GM23248 (cell line): ENCODE measurements around the gene STAG1. TPM values are rescaled to one million over a fixed set of nuclear protein-coding genes. Genes with fewer than 3 reads are reported as not detected.

Experiments used
- DNase-seq: peaks from one replicate; pipeline ENCODE4 v3.0.0-alpha.2; 2015
- H2AFZ ChIP-seq: fragments of 200-600 bp; sonication (generic); 2 replicates; pipeline ENCODE4 v1.6.1; 2016; ENCODE audit warnings: antibody characterized with exemption
- H3F3A ChIP-seq: fragments of 200-600 bp; sonication (generic); 2 replicates; pipeline ENCODE4 v1.6.1; 2016; ENCODE audit warnings: mild to moderate bottlenecking, antibody characterized with exemption, mixed run types; ENCODE audit not compliant: insufficient read depth
- H3K27ac ChIP-seq: fragments of 200-600 bp; sonication (generic); 2 replicates; pipeline ENCODE4 v1.5.1; 2016; ENCODE audit warnings: mild to moderate bottlenecking
- H3K27me3 ChIP-seq: fragments of 200-600 bp; sonication (generic); replicated peaks from 2 replicates; pipeline ENCODE4 v1.6.1; 2016; ENCODE audit warnings: mild to moderate bottlenecking; ENCODE audit not compliant: insufficient read depth
- H3K36me3 ChIP-seq: fragments of 200-600 bp; sonication (generic); 2 replicates; pipeline ENCODE4 v1.6.1; 2016; ENCODE audit warnings: low read depth, mild to moderate bottlenecking
- H3K4me1 ChIP-seq: fragments of 200-600 bp; sonication (generic); 2 replicates; pipeline ENCODE4 v1.6.1; 2016; ENCODE audit warnings: mild to moderate bottlenecking; ENCODE audit not compliant: insufficient read depth
- H3K4me2 ChIP-seq: fragments of 200-600 bp; sonication (generic); one replicate; pipeline ENCODE4 v1.6.1; 2016; ENCODE audit warnings: mild to moderate bottlenecking; ENCODE audit not compliant: unreplicated experiment
- H3K4me3 ChIP-seq: fragments of 200-600 bp; sonication (generic); 2 replicates; pipeline ENCODE4 v1.5.1; 2016; ENCODE audit warnings: mild to moderate bottlenecking
- H3K79me2 ChIP-seq: fragments of 200-600 bp; sonication (generic); 2 replicates; pipeline ENCODE4 v1.6.1; 2016; ENCODE audit warnings: mild to moderate bottlenecking; ENCODE audit not compliant: insufficient read depth
- H3K9ac ChIP-seq: fragments of 200-600 bp; sonication (generic); 2 replicates; pipeline ENCODE4 v1.6.1; 2016; ENCODE audit warnings: mild to moderate bottlenecking
- H3K9me2 ChIP-seq: fragments of 200-600 bp; sonication (generic); 2 replicates; pipeline ENCODE4 v1.6.1; 2016; ENCODE audit warnings: mixed run types, mild to moderate bottlenecking, moderate library complexity; ENCODE audit not compliant: insufficient read depth
- H3K9me3 ChIP-seq: fragments of 200-600 bp; sonication (generic); one replicate; pipeline ENCODE4 v1.6.1; 2017; ENCODE audit warnings: low read depth
- H4K20me1 ChIP-seq: fragments of 200-600 bp; sonication (generic); 2 replicates; pipeline ENCODE4 v1.6.0; 2016; ENCODE audit not compliant: insufficient read depth
- EZH2 ChIP-seq: fragments of 200-600 bp; sonication (generic); IDR thresholded peaks from 2 replicates; pipeline ENCODE4 v1.6.1; 2018; ENCODE audit warnings: antibody characterized with exemption, mild to moderate bottlenecking; ENCODE audit not compliant: insufficient read depth, poor library complexity, severe bottlenecking
- EZH2phosphoT487 ChIP-seq: fragments of 200-600 bp; sonication (generic); IDR thresholded peaks from 2 replicates; pipeline ENCODE4 v1.6.1; 2018; ENCODE audit warnings: antibody characterized with exemption, moderate library complexity, mild to moderate bottlenecking, low read depth; ENCODE audit not compliant: insufficient read depth
- WGBS, 2 experiments: methylation state at CpG; one replicate each; pipeline ENCODE4 v1.1.6; 2015 to 2017; ENCODE audit warnings: low lambda C conversion rate in 2 of 2, low coverage in 1 of 2; ENCODE audit errors: missing lambda C conversion rate in 2 of 2; 5-methylcytosine and 5-hydroxymethylcytosine counted together
- in situ Hi-C: fragments of 300-500 bp; cut with MboI; formaldehyde crosslinking; loops from 2 replicates; pipeline ENCODE4 v1.15.0; 2020
- polyA plus RNA-seq: library from polyadenylated mRNA; unstranded; fragments of >200 nt; fragmentation: Nextera tagmentation; extraction: Ambion mirVana; gene quantifications from 2 replicates; pipeline ENCODE4 v1.2.1, GENCODE V29; 2016
- total RNA-seq: library from RNA; depleted of rRNA; stranded (reverse); fragments of >200 nt; shearing (Covaris generic); gene quantifications from 2 replicates; pipeline ENCODE4 v1.2.3, GENCODE V29; 2014

Gene STAG1
- total and polyA plus RNA-seq, 2 experiments from 2014 or later = 21.1 to 39.7 TPM

DNA sequence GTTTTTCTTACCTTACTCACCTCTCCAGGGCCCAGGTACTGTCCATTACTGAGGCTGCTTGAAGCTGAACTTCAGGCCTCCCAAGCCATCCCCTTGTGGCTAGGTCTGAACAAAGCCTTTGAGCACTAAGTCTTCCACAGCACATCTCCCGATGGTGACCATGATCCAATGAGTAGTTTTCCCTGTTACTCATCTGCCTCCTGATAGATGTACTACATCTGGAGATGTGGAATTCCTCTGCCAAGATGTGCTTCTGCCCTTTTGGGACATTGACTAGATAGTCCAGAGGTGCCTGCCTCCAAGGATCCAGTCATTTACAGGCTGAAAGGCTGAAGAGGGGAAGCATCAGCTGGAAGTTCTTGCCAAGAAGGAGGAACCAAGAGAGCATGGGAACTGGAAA is 37.8 kb upstream of the STAG1 start:
- Histone ChIP-seq H3K9me3 (no peaks in the 10 kb centered on the region), H3F3A (peaks cover 21% of the 10 kb centered on the region), H3K27ac (no peak overlapping the region), H3K4me2 (no peak overlapping the region), H2AFZ (no peak overlapping the region), H3K79me2 (no peaks in the 10 kb centered on the region), H3K9ac (no peak overlapping the region), H3K36me3 (no peaks in the 10 kb centered on the region), H4K20me1 (no peaks in the 10 kb centered on the region), H3K4me1 (peaks cover 14% of the 10 kb centered on the region), H3K9me2 (no peaks in the 10 kb centered on the region), H3K4me3 (no peak overlapping the region), H3K27me3 (no peaks in the 10 kb centered on the region)
- WGBS, 2 experiments = 94 to 95% methylated on average over 1 of the region's 1 CpG
- TF ChIP-seq EZH2phosphoT487 (no peak), EZH2 (no peak)
- in situ Hi-C loops = no loop called here
- peak; percentile 12 for DNase-seq

DNA sequence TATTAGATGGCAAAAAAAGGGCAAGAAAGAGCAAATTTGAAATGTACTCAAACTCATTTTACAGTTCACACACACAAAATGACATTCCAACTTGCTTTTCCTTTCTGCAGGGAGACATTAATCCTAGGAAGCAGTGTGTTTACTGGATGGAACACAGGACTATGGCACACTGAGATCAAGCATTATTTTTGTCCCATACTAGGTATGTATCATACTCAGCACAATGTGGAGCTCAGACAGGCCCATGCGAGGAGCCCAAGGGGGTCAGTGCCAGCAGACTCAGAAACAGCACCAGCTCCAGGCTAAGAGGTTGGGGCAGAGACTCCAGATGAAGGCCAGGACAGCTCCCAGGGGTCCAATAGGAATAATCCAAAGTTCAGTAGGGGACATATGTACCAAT is 36.0 kb upstream of the STAG1 start:
- Histone ChIP-seq H3K9me3 (no peaks in the 10 kb centered on the region), H3K4me3 (no peak overlapping the region), H3K27ac (no peak overlapping the region), H3F3A (peaks cover 21% of the 10 kb centered on the region), H3K9me2 (no peaks in the 10 kb centered on the region), H3K4me1 (peaks cover 19% of the 10 kb centered on the region), H4K20me1 (no peaks in the 10 kb centered on the region), H3K9ac (no peak overlapping the region), H2AFZ (no peak overlapping the region), H3K4me2 (no peak overlapping the region), H3K79me2 (no peaks in the 10 kb centered on the region), H3K36me3 (no peaks in the 10 kb centered on the region), H3K27me3 (no peaks in the 10 kb centered on the region)
- DNase-seq = no peak
- no peak for TF ChIP-seq EZH2
- TF ChIP-seq EZH2phosphoT487 = no peak
- WGBS, 2 experiments = 100% methylated on average over 1 of the region's 1 CpG
- in situ Hi-C loops = no loop called here

DNA sequence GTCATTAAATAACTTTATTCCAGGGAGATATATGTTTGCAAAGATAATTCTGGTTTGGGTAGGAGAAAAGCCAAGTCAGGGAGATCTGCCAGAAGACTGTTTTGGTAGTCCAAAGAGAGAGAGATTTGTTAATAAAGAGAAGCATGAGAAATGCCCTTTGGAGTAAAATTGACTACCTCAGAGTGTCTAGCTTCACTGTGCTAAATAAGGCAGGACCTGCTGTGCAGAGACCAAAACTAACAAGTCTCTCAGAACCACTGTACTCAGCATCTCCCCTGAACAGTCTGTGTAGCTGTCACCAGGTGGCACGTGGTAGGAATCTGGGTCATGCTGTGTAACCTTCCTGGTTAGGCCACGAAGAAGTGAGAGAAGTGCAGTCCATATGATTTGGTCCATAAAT is 35.2 kb upstream of the STAG1 start:
- no peaks in the 10 kb centered on the region for H3K9me2 ChIP-seq
- peak; percentile 52 for DNase-seq
- H3K4me2 ChIP-seq = peak overlapping the region; percentile 85
- H3K79me2 ChIP-seq = no peaks in the 10 kb centered on the region
- H2AFZ ChIP-seq = peak overlapping the region; percentile 90
- H3K4me3 ChIP-seq = peak overlapping the region; percentile 63
- 32 to 42% methylated on average over 2 of the region's 2 CpGs for WGBS, 2 experiments
- peak overlapping the region; percentile 72 for H3K27ac ChIP-seq
- H3K4me1 ChIP-seq = peaks cover 19% of the 10 kb centered on the region
- no peaks in the 10 kb centered on the region for H3K36me3 ChIP-seq
- no peaks in the 10 kb centered on the region for H3K27me3 ChIP-seq
- in situ Hi-C loops = no loop called here
- peaks cover 21% of the 10 kb centered on the region for H3F3A ChIP-seq
- peak overlapping the region; percentile 72 for H3K9ac ChIP-seq
- H4K20me1 ChIP-seq = no peaks in the 10 kb centered on the region
- no peaks in the 10 kb centered on the region for H3K9me3 ChIP-seq
- TF ChIP-seq EZH2 (no peak), EZH2phosphoT487 (no peak)

DNA sequence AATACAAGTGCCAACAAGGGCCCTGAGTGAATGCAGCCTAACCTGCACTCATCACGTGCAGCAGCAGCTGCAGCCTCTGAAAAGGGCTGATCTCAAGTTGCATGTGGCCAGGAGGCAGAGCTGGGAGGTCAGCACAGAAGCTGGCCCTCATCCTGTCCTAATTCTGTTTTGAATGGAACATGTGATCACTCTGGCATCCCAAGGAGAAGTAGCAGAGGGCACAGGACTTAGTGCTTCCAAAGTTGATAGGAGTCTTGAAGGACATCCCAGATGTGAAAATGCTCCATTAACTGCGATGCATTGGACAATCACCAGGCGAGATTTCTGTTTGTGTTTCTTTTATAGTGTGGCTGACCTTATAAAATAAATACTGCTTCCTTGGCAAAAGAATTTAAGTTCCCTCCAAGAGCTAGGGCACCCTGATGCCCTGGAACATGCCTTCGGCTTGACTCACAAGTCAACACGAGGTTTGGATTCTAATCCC is 31.6 kb upstream of the STAG1 start:
- H2AFZ ChIP-seq = no peak overlapping the region
- no peak overlapping the region for H3K4me3 ChIP-seq
- DNase-seq = peak; percentile 9
- no peak overlapping the region for H3K4me2 ChIP-seq
- no peaks in the 10 kb centered on the region for H3K27me3 ChIP-seq
- WGBS, 2 experiments = 52 to 54% methylated on average over 5 of the region's 5 CpGs
- H4K20me1 ChIP-seq = no peaks in the 10 kb centered on the region
- no peaks in the 10 kb centered on the region for H3K9me3 ChIP-seq
- H3K36me3 ChIP-seq = no peaks in the 10 kb centered on the region
- H3K27ac ChIP-seq = no peak overlapping the region
- no peaks in the 10 kb centered on the region for H3K9me2 ChIP-seq
- H3F3A ChIP-seq = peaks cover 21% of the 10 kb centered on the region
- peaks cover 19% of the 10 kb centered on the region for H3K4me1 ChIP-seq
- in situ Hi-C loops = no loop called here
- TF ChIP-seq EZH2 = no peak
- no peaks in the 10 kb centered on the region for H3K79me2 ChIP-seq
- H3K9ac ChIP-seq = no peak overlapping the region

DNA sequence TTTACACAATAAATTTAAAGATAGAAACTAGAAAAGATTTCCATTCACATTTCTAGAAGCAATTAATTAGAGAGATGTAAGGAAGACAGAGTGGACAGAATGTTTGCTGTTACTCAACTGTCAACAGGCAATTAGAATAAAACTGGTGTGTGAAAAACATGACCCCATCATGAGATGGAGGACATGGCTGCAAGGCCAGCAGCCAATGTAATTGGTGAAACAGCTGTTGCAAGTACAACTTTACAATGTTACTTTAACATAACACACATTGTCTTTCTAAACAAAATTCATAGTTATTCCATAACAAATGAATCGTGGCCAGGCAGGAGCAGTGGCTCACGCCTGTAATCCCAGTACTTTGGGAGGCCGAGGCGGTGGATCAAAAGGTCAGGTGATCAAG is 28.6 kb upstream of the STAG1 start:
- no peaks in the 10 kb centered on the region for H4K20me1 ChIP-seq
- H3K9me3 ChIP-seq = no peaks in the 10 kb centered on the region
- H3K9me2 ChIP-seq = no peaks in the 10 kb centered on the region
- H3K79me2 ChIP-seq = no peaks in the 10 kb centered on the region
- peaks cover 5% of the 10 kb centered on the region; the same call in 1 of the 2 replicates for H3K4me1 ChIP-seq
- no peak overlapping the region for H3K4me2 ChIP-seq
- no peak overlapping the region for H2AFZ ChIP-seq
- no peaks in the 10 kb centered on the region for H3F3A ChIP-seq
- no peaks in the 10 kb centered on the region for H3K36me3 ChIP-seq
- H3K27me3 ChIP-seq = no peaks in the 10 kb centered on the region
- no peak overlapping the region for H3K27ac ChIP-seq
- TF ChIP-seq EZH2 (no peak), EZH2phosphoT487 (no peak)
- DNase-seq = no peak
- H3K4me3 ChIP-seq = no peak overlapping the region
- in situ Hi-C loops = no loop called here
- H3K9ac ChIP-seq = no peak overlapping the region
- WGBS, 2 experiments = 89 to 90% methylated on average over 4 of the region's 4 CpGs
